GM12878 (cell line): ENCODE data around the gene CITED1.

ENCODE experiments used
- BCLAF1 ChIP-seq: fragments of 450-650 bp; IDR thresholded peaks from 2 replicates; pipeline ENCODE4 v1.6.1; 2017; ENCODE audit warnings: antibody characterized with exemption, mild to moderate bottlenecking, moderate library complexity
- CHD2 ChIP-seq: IDR thresholded peaks from 2 replicates; pipeline ENCODE4 v1.6.1; 2011; ENCODE audit warnings: low read depth, low read length, improper control_type of control experiment, borderline replicate concordance
- CTCF ChIP-seq, 3 experiments: IDR thresholded peaks in 2 of 3; conservative IDR thresholded peaks in 1 of 3; 2 replicates each; pipeline ENCODE4 v1.5.1; 2011; ENCODE audit warnings: low read depth in 3 of 3, low read length in 3 of 3, mild to moderate bottlenecking in 3 of 3, control low read depth in 2 of 3, moderate library complexity in 2 of 3, inconsistent platforms in 1 of 3, mixed read lengths in 1 of 3; ENCODE audit not compliant: control insufficient read depth in 2 of 3, insufficient read depth in 1 of 3; ENCODE audit errors: extremely low read depth in 1 of 3
- MAX ChIP-seq: IDR thresholded peaks from 2 replicates; pipeline ENCODE4 v1.6.1; 2012; ENCODE audit warnings: low read depth, low read length, improper control_type of control experiment
- MTA3 ChIP-seq: IDR thresholded peaks from 2 replicates; pipeline ENCODE4 v1.6.1; 2012; ENCODE audit warnings: low read length, inconsistent platforms, borderline replicate concordance
- MYB ChIP-seq: fragments of 150-350 bp; IDR thresholded peaks from 2 replicates; pipeline ENCODE4 v1.6.1; 2014; ENCODE audit warnings: mild to moderate bottlenecking, low read depth, low read length, borderline replicate concordance
- RAD21 ChIP-seq: IDR thresholded peaks from 2 replicates; pipeline ENCODE4 v1.6.1; 2011; ENCODE audit warnings: mild to moderate bottlenecking, low read depth, low read length, moderate library complexity; ENCODE audit not compliant: insufficient read depth
- RBBP5 ChIP-seq: fragments of 200-600 bp; sonication (generic); conservative IDR thresholded peaks from 2 replicates; pipeline ENCODE4 v1.6.1; 2016
- RUNX3 ChIP-seq: IDR thresholded peaks from 2 replicates; pipeline ENCODE4 v1.6.1; 2012; ENCODE audit warnings: low read length, inconsistent platforms
- SIN3A ChIP-seq: IDR thresholded peaks from 2 replicates; pipeline ENCODE4 v1.6.1; 2012; ENCODE audit warnings: low read depth, low read length, improper control_type of control experiment
- SMC3 ChIP-seq: IDR thresholded peaks from 2 replicates; pipeline ENCODE4 v1.6.1; 2011; ENCODE audit warnings: low read length, improper control_type of control experiment, borderline replicate concordance
- SUZ12 ChIP-seq: fragments of 200-600 bp; sonication (generic); IDR thresholded peaks from one replicate; pipeline ENCODE4 v1.6.1; 2018; ENCODE audit warnings: antibody characterized with exemption, mild to moderate bottlenecking; ENCODE audit not compliant: unreplicated experiment
- USF1 ChIP-seq: IDR thresholded peaks from 2 replicates; pipeline ENCODE4 v1.6.1; 2011; ENCODE audit warnings: borderline replicate concordance, low read depth, mild to moderate bottlenecking, moderate library complexity, mixed read lengths, low read length; ENCODE audit not compliant: insufficient read depth; ENCODE audit errors: extremely low read length

- TF ChIP-seq USF1 (no peak), BCLAF1 (no peak), SMC3 (no peak), SIN3A (no peak), RUNX3 (no peak), CHD2 (no peak), RBBP5 (no peak), SUZ12 (no peak), CTCF (IDR thresholded peaks at IDR 0.05 in 2 of 3, conservative IDR thresholded peaks at IDR 0.05 in 1 of 3; ENCODE audit: control insufficient read depth in 2 of 3, extremely low read depth in 1 of 3, insufficient read depth in 1 of 3, low read depth in 3 of 3, low read length in 3 of 3) (no peak), MYB (no peak), MTA3 (no peak), RAD21 (no peak), MAX (no peak)
Measured at GRCh38 chrX:72305286-72306084, at the start of gene CITED1.
